ENCODE measurements around the gene TCAIM. TPM values are rescaled to one million over a fixed set of nuclear protein-coding genes. Genes with fewer than 3 reads are reported as not detected.

TCAIM gene
- total RNA-seq, 1 donor from 2014 or later, result 19.0 TPM

- intact Hi-C loops (cut with micrococcal nuclease), result no loop called here
Measured at GRCh38 chr3:44442596-44443309, 104.2 kb downstream of the TCAIM start.

GRCh38 chr3:44444437-44444836, 105.9 kb downstream of the TCAIM start:
- intact Hi-C loops (cut with micrococcal nuclease), result no loop called here

- intact Hi-C loops (cut with micrococcal nuclease), result no loop called here
Measured at GRCh38 chr3:44444896-44445691, 106.5 kb downstream of the TCAIM start.

GRCh38 chr3:44445786-44446185, 107.2 kb downstream of the TCAIM start:
- intact Hi-C loops (cut with micrococcal nuclease), result no loop called here

- intact Hi-C loops (cut with micrococcal nuclease), result no loop called here
Measured at GRCh38 chr3:44446929-44447328, 108.4 kb downstream of the TCAIM start.

GRCh38 chr3:44451441-44451840, 112.9 kb downstream of the TCAIM start:
- intact Hi-C loops (cut with micrococcal nuclease), result no loop called here

- intact Hi-C loops (cut with micrococcal nuclease), result no loop called here
Measured at GRCh38 chr3:44454258-44454657, 115.7 kb downstream of the TCAIM start.

GRCh38 chr3:44455318-44455717, 116.8 kb downstream of the TCAIM start:
- intact Hi-C loops (cut with micrococcal nuclease), result no loop called here

Other genes starting within 250 kb of the TCAIM start
- not detected in 2 replicates for gene TOPAZ1, start 96.9 kb upstream of the TCAIM start, total RNA-seq
- 25.6 and 25.7 TPM in 2 replicates for gene ZNF445, start 138.9 kb downstream of the TCAIM start, total RNA-seq
- 0.61 and 0.64 TPM in 2 replicates for gene ZKSCAN7, start 216.4 kb downstream of the TCAIM start, total RNA-seq
- gene ZNF660, start 246.2 kb downstream of the TCAIM start, total RNA-seq, result 0.11 and 0.14 TPM in 2 replicates